Liver (tissue), 9 donors: ENCODE data around the gene GAD1. TPM values are rescaled to one million over a fixed set of nuclear protein-coding genes. Genes with fewer than 3 reads are reported as not detected.

Experiments
- DNase-seq: peaks from one replicate; pipeline ENCODE4 v3.0.0-alpha.2; 2017; ENCODE audit warnings: low spot score
- H3K27ac ChIP-seq, 2 donors: one replicate each; pipeline ENCODE4 v1.7.0; 2013; ENCODE audit warnings: inconsistent platforms in 2 of 2, low read length in 2 of 2, control low read depth in 1 of 2, low read depth in 1 of 2, mild to moderate bottlenecking in 1 of 2
- H3K27me3 ChIP-seq, 4 donors: one replicate each; pipeline versions ENCODE4 v1.6.1 to v1.7.0; 2013; ENCODE audit warnings: low read length in 3 of 4, inconsistent platforms in 1 of 4, mild to moderate bottlenecking in 1 of 4, moderate library complexity in 1 of 4; ENCODE audit not compliant: control insufficient read depth in 4 of 4, insufficient read depth in 4 of 4
- H3K36me3 ChIP-seq, 4 donors: one replicate each; pipeline versions ENCODE4 v1.6.1 to v1.7.0; 2013; ENCODE audit warnings: low read length in 3 of 4, mild to moderate bottlenecking in 3 of 4, low read depth in 1 of 4, moderate library complexity in 1 of 4; ENCODE audit not compliant: control insufficient read depth in 4 of 4, insufficient read depth in 3 of 4
- H3K4me1 ChIP-seq, 4 donors: one replicate each; pipeline versions ENCODE4 v1.6.1 to v1.7.0; 2013; ENCODE audit warnings: low read length in 3 of 4, mild to moderate bottlenecking in 3 of 4, moderate library complexity in 1 of 4; ENCODE audit not compliant: control insufficient read depth in 4 of 4, insufficient read depth in 4 of 4
- H3K4me3 ChIP-seq, 3 donors: one replicate each; pipeline versions ENCODE4 v1.6.1 to v1.7.0; 2013; ENCODE audit warnings: low read length in 3 of 3, control low read depth in 1 of 3, low read depth in 1 of 3, mild to moderate bottlenecking in 1 of 3
- H3K9ac ChIP-seq, 2 donors: one replicate each; pipeline ENCODE4 v1.7.0; 2013; ENCODE audit warnings: low read length in 2 of 2, mild to moderate bottlenecking in 2 of 2, moderate library complexity in 2 of 2, control low read depth in 1 of 2, low read depth in 1 of 2
- H3K9me3 ChIP-seq, 4 donors: one replicate each; pipeline versions ENCODE4 v1.6.1 to v1.7.0; 2013; ENCODE audit warnings: low read length in 3 of 4; ENCODE audit not compliant: control insufficient read depth in 4 of 4
- EGR1 ChIP-seq, 2 donors: IDR thresholded peaks; 2 replicates each; pipeline ENCODE4 v1.6.1; 2016 to 2018; ENCODE audit warnings: antibody characterized with exemption in 2 of 2, low read depth in 2 of 2
- FOXA1 ChIP-seq: IDR thresholded peaks from 2 replicates; pipeline ENCODE4 v1.6.1; 2016; ENCODE audit warnings: antibody characterized with exemption
- FOXA2 ChIP-seq: IDR thresholded peaks from 2 replicates; pipeline ENCODE4 v1.6.1; 2016; ENCODE audit warnings: antibody characterized with exemption
- GABPA ChIP-seq, 2 donors: IDR thresholded peaks in 1 of 2; conservative IDR thresholded peaks in 1 of 2; 2 replicates each; pipeline ENCODE4 v1.6.1; 2016; ENCODE audit warnings: antibody characterized with exemption in 2 of 2, mild to moderate bottlenecking in 1 of 2, moderate library complexity in 1 of 2
- HNF4A ChIP-seq, 2 donors: conservative IDR thresholded peaks; 2 replicates each; pipeline ENCODE4 v1.6.1; 2016; ENCODE audit warnings: antibody characterized with exemption in 2 of 2, mild to moderate bottlenecking in 2 of 2
- HNF4G ChIP-seq: IDR thresholded peaks from 2 replicates; pipeline ENCODE4 v1.6.1; 2016; ENCODE audit warnings: antibody characterized with exemption
- JUND ChIP-seq, 2 donors: IDR thresholded peaks; 2 replicates each; pipeline ENCODE4 v1.6.1; 2016; ENCODE audit warnings: antibody characterized with exemption in 2 of 2
- MAX ChIP-seq: IDR thresholded peaks from 2 replicates; pipeline ENCODE4 v1.6.1; 2016; ENCODE audit warnings: antibody characterized with exemption
- NR2F2 ChIP-seq: IDR thresholded peaks from 2 replicates; pipeline ENCODE4 v1.6.1; 2016; ENCODE audit warnings: antibody characterized with exemption
- RAD21 ChIP-seq, 2 donors: IDR thresholded peaks; 2 replicates each; pipeline ENCODE4 v1.6.1; 2016; ENCODE audit warnings: antibody characterized with exemption in 2 of 2, mild to moderate bottlenecking in 2 of 2
- RXRA ChIP-seq, 2 donors: IDR thresholded peaks; 2 replicates each; pipeline ENCODE4 v1.6.1; 2017 to 2018; ENCODE audit warnings: antibody characterized with exemption in 2 of 2, mild to moderate bottlenecking in 1 of 2
- SP1 ChIP-seq: IDR thresholded peaks from 2 replicates; pipeline ENCODE4 v1.6.1; 2018; ENCODE audit warnings: antibody characterized with exemption, mild to moderate bottlenecking
- TAF1 ChIP-seq: conservative IDR thresholded peaks from 2 replicates; pipeline ENCODE4 v1.6.1; 2016; ENCODE audit warnings: antibody characterized with exemption, mild to moderate bottlenecking
- YY1 ChIP-seq: IDR thresholded peaks from 2 replicates; pipeline ENCODE4 v1.6.1; 2016; ENCODE audit warnings: antibody characterized with exemption, mild to moderate bottlenecking
- WGBS: extraction: QIAGEN DNeasy Blood & Tissue Kit; methylation state at CpG from one replicate; pipeline ENCODE4 v1.1.7; 2013; 5-methylcytosine and 5-hydroxymethylcytosine counted together
- polyA plus RNA-seq, 2 donors: library from polyadenylated mRNA; stranded (reverse) in 1 of 2; unstranded in 1 of 2; fragments of 200-250 nt in 1 of 2; fragments of >200 nt in 1 of 2; fragmentation: Nextera tagmentation in 1 of 2; extraction: Ambion mirVana in 1 of 2; gene quantifications; one replicate each; pipeline versions ENCODE4 v1.2.1 to v1.2.3, GENCODE V29; 2013 to 2015
- total RNA-seq, 2 donors: library from RNA; depleted of rRNA; stranded (reverse); fragments of >200 nt; gene quantifications; one replicate each; pipeline ENCODE4 v1.2.3, GENCODE V29; 2014
- TF ChIP-seq, protein P1 (sequence below): IDR thresholded peaks from 2 replicates; pipeline ENCODE4 v1.6.1; 2016; ENCODE audit warnings: antibody characterized with exemption
- TF ChIP-seq, protein P2 (sequence below): IDR thresholded peaks from 2 replicates; pipeline ENCODE4 v1.6.1; 2016; ENCODE audit warnings: antibody characterized with exemption
- TF ChIP-seq, protein P3 (sequence below): IDR thresholded peaks from 2 replicates; pipeline ENCODE4 v1.6.1; 2016; ENCODE audit warnings: antibody characterized with exemption, mild to moderate bottlenecking
- TF ChIP-seq, protein P4 (sequence below): fragments of 150-350 bp; IDR thresholded peaks from 2 replicates; pipeline ENCODE4 v1.5.1; 2017; ENCODE audit warnings: improper control_type of control experiment, low read depth, low read length; ENCODE audit not compliant: missing input control
- donor health status: healthy.
- donor health status: healthy.
- donor health status: healthy.
- donor health status: healthy.
- donor health status: healthy.

GAD1 gene
- total and polyA plus RNA-seq, 4 donors: 0.08 to 0.19 TPM; not detected in 2

DNA sequence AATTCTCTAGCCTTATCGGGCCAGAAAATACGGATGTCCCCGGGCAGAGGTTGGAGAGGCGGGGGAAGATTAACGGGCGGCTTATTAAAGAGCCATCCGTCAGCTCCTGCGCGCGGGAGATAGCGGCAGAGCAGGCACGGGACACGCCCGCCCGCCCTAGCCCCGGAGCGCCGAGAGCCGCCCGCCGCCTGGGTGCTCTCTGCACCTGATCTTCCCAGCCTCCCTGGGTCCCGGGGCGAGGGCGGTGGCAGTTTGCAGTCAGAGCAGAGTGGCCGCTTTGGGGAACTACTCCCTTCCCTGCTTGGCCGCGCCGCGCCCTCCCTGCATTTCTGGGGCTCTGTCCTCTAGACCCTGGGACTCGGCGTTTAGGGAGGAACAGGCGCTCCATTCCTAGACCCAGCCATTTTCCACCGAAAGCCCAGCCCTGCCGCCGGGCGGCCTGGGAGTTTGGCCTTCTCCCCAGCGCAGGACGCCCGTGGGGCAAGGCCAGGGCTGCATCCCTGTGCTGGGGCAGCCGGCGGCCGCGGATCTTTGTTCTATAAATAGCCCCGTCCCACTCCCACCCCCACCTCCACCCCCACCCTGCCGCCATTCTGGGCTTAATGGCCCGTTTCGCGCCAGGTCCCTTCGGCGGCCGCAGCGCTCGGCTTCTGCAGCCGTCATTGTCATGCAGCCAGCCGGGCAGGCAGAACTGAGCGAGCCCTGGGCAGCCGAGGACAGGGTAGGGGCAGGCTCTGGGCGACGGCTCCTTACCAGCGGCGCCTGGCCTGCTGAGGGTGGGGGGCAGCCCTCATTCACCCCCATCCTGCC, 6.6 kb downstream of the GAD1 start:
- H3K27ac ChIP-seq: no peak overlapping the region
- TF ChIP-seq FOXA1: no peak
- no peak for TF ChIP-seq JUND (IDR thresholded peaks at IDR 0.05)
- no peak for TF ChIP-seq RXRA (IDR thresholded peaks at IDR 0.05)
- peak; percentile 62 for DNase-seq
- 15% methylated on average over 61 of the region's 61 CpGs for WGBS
- no peaks in the 10 kb centered on the region for H3K36me3 ChIP-seq
- H3K4me1 ChIP-seq: peaks cover 8 to 45% (median 44%) of the 10 kb centered on the region in 4 donors
- peaks cover 0 to 29% (median 17%) of the 10 kb centered on the region in 4 donors for H3K27me3 ChIP-seq
- peak overlapping the region in 2 of 3 donors; percentile 29 to 30 for H3K4me3 ChIP-seq
- H3K9ac ChIP-seq: no peak overlapping the region
- no peaks in the 10 kb centered on the region for H3K9me3 ChIP-seq

GRCh38 chr2:170823898-170824215, 7.2 kb downstream of the GAD1 start:
- H3K36me3 ChIP-seq: no peaks in the 10 kb centered on the region
- peaks cover 8 to 40% (median 39%) of the 10 kb centered on the region in 4 donors for H3K4me1 ChIP-seq
- DNase-seq: no peak
- H3K4me3 ChIP-seq: peak overlapping the region in 1 of 3 donors; percentile 30
- H3K27ac ChIP-seq: no peak overlapping the region
- H3K27me3 ChIP-seq: peaks cover 0 to 28% (median 16%) of the 10 kb centered on the region in 4 donors
- H3K9ac ChIP-seq: no peak overlapping the region
- H3K9me3 ChIP-seq: no peaks in the 10 kb centered on the region
- no peak for TF ChIP-seq HNF4G
- no peak for TF ChIP-seq MAX
- TF ChIP-seq RAD21 (IDR thresholded peaks at IDR 0.05): no peak
- no peak for TF ChIP-seq JUND (IDR thresholded peaks at IDR 0.05)
- TF ChIP-seq, protein P1, sequence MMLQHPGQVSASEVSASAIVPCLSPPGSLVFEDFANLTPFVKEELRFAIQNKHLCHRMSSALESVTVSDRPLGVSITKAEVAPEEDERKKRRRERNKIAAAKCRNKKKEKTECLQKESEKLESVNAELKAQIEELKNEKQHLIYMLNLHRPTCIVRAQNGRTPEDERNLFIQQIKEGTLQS: no peak
- TF ChIP-seq NR2F2: no peak
- TF ChIP-seq FOXA2: no peak
- TF ChIP-seq, protein P2, sequence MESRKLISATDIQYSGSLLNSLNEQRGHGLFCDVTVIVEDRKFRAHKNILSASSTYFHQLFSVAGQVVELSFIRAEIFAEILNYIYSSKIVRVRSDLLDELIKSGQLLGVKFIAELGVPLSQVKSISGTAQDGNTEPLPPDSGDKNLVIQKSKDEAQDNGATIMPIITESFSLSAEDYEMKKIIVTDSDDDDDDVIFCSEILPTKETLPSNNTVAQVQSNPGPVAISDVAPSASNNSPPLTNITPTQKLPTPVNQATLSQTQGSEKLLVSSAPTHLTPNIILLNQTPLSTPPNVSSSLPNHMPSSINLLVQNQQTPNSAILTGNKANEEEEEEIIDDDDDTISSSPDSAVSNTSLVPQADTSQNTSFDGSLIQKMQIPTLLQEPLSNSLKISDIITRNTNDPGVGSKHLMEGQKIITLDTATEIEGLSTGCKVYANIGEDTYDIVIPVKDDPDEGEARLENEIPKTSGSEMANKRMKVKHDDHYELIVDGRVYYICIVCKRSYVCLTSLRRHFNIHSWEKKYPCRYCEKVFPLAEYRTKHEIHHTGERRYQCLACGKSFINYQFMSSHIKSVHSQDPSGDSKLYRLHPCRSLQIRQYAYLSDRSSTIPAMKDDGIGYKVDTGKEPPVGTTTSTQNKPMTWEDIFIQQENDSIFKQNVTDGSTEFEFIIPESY: no peak
- TF ChIP-seq, protein P3, sequence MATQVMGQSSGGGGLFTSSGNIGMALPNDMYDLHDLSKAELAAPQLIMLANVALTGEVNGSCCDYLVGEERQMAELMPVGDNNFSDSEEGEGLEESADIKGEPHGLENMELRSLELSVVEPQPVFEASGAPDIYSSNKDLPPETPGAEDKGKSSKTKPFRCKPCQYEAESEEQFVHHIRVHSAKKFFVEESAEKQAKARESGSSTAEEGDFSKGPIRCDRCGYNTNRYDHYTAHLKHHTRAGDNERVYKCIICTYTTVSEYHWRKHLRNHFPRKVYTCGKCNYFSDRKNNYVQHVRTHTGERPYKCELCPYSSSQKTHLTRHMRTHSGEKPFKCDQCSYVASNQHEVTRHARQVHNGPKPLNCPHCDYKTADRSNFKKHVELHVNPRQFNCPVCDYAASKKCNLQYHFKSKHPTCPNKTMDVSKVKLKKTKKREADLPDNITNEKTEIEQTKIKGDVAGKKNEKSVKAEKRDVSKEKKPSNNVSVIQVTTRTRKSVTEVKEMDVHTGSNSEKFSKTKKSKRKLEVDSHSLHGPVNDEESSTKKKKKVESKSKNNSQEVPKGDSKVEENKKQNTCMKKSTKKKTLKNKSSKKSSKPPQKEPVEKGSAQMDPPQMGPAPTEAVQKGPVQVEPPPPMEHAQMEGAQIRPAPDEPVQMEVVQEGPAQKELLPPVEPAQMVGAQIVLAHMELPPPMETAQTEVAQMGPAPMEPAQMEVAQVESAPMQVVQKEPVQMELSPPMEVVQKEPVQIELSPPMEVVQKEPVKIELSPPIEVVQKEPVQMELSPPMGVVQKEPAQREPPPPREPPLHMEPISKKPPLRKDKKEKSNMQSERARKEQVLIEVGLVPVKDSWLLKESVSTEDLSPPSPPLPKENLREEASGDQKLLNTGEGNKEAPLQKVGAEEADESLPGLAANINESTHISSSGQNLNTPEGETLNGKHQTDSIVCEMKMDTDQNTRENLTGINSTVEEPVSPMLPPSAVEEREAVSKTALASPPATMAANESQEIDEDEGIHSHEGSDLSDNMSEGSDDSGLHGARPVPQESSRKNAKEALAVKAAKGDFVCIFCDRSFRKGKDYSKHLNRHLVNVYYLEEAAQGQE: no peak
- TF ChIP-seq YY1: no peak
- TF ChIP-seq, protein P4, sequence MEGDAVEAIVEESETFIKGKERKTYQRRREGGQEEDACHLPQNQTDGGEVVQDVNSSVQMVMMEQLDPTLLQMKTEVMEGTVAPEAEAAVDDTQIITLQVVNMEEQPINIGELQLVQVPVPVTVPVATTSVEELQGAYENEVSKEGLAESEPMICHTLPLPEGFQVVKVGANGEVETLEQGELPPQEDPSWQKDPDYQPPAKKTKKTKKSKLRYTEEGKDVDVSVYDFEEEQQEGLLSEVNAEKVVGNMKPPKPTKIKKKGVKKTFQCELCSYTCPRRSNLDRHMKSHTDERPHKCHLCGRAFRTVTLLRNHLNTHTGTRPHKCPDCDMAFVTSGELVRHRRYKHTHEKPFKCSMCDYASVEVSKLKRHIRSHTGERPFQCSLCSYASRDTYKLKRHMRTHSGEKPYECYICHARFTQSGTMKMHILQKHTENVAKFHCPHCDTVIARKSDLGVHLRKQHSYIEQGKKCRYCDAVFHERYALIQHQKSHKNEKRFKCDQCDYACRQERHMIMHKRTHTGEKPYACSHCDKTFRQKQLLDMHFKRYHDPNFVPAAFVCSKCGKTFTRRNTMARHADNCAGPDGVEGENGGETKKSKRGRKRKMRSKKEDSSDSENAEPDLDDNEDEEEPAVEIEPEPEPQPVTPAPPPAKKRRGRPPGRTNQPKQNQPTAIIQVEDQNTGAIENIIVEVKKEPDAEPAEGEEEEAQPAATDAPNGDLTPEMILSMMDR: no peak
- TF ChIP-seq RXRA (IDR thresholded peaks at IDR 0.05): no peak
- TF ChIP-seq GABPA (IDR thresholded peaks at IDR 0.05 in 1 of 2, conservative IDR thresholded peaks at IDR 0.05 in 1 of 2): no peak
- TF ChIP-seq FOXA1: no peak
- TF ChIP-seq SP1: no peak
- no peak for TF ChIP-seq TAF1
- TF ChIP-seq EGR1 (IDR thresholded peaks at IDR 0.05; ENCODE audit: low read depth in 2 of 2): no peak
- TF ChIP-seq HNF4A (conservative IDR thresholded peaks at IDR 0.05): no peak
- 31% methylated on average over 11 of the region's 11 CpGs for WGBS
